Epithelial cell of alveolus of lung (primary cell): Measurements from ENCODE around the gene GMFB. TPM values are rescaled to one million over a fixed set of nuclear protein-coding genes. Genes with fewer than 3 reads are reported as not detected.

ENCODE experiments used
- total RNA-seq: library from RNA; depleted of rRNA; stranded (reverse); fragments of >200 nt; gene quantifications from 2 replicates; pipeline ENCODE4 v1.2.1, GENCODE V29; 2015

Gene GMFB
- total RNA-seq: 52.5 and 60.2 TPM in 2 replicates

GRCh38 chr14:54488646-54489317, at the start of gene GMFB:
Gene GMFB, minus strand, starts transcription at chr14:54488980. Its CDS starts 53 bp downstream, at chr14:54488927.

DNA sequence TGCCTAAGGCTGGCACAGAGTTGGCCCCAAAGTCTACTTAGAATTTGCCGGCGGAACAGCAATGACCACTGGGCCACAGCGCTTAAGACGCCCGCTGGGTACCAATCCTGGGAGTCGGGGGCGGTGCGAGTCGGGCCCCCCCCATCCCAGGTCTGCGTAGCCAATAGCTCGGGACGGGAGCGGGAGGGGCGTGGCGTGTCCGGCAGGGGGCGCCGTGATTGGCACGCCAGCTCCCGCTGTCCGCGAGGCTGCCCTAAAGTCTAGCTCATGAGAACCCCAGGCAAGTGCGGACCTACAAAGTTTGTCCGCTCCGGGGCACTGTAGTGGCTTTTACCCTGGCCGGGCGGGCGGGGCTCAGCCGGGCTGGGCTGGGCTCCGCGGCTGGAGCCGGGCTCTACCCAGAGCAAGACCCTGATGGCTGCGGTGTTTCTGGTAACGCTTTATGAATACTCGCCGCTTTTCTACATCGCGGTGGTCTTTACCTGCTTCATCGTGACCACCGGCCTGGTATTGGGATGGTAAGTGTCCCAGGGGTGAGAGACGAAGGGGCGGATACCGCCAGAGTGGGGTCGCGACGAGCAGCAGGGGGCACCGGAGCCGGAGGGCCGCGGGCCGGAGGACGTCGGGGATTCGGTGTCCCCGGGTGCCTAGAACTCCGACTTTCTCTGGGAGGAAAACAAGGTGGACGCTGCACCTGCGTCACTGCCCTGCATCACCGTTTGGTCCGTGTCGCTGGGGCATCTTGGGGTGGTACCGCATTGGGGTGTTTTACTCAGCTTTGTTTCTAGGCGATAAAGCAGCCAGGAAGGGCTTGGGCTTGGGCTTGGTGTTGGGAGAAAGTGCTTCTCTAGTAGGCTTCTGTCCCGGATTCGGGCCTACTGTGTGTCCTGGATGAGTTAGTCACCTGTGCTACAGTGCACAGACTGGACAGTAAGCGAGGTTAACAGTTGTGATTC, 21.0 kb upstream of the GMFB start, which contains the start of gene CGRRF1:
Gene CGRRF1 (plus strand): TSS at position 361 of the 956 bp plus-strand sequence. CDS start 54 bp downstream, at position 415.

GRCh38 chr14:54440873-54441868, 47.6 kb downstream of the GMFB start, which contains the start of gene CNIH1:
Gene CNIH1, minus strand, starts transcription at chr14:54441374. Its CDS starts 47 bp downstream, at chr14:54441327.

Other genes with a start within 250 kb of the GMFB start
- gene CDKN3, start 92.0 kb downstream of the GMFB start, total RNA-seq: 18.4 and 42.9 TPM in 2 replicates
- gene CNIH1, start 47.6 kb downstream of the GMFB start, total RNA-seq: 192 and 243 TPM in 2 replicates
- 11.8 and 18.1 TPM in 2 replicates for gene CGRRF1, start 20.9 kb upstream of the GMFB start, total RNA-seq
- 8.3 and 12.1 TPM in 2 replicates for gene SAMD4A, start 78.1 kb upstream of the GMFB start, total RNA-seq